Upper lobe of right lung (tissue), 1 donor: ENCODE measurements around the gene CCDC107. TPM values are rescaled to one million over a fixed set of nuclear protein-coding genes. Genes with fewer than 3 reads are reported as not detected.
A peak's percentile ranks its signal among the peaks of the same experiment; 100 is the strongest.

Experiments used
- ATAC-seq: fragments of 200-7000 bp; cut with Tn5 transposase; one replicate; pipeline ENCODE4 v1.9.1; 2020; ENCODE audit warnings: mild to moderate bottlenecking, moderate library complexity
- DNase-seq: peaks from one replicate; pipeline ENCODE4 v3.0.0-alpha.2; 2020
- H3K27ac ChIP-seq: fragments of 200-600 bp; one replicate; pipeline ENCODE4 v1.8.0; 2022
- H3K27me3 ChIP-seq: fragments of 200-600 bp; one replicate; pipeline ENCODE4 v1.8.0; 2022; ENCODE audit warnings: mild to moderate bottlenecking
- H3K36me3 ChIP-seq: fragments of 200-600 bp; one replicate; pipeline ENCODE4 v1.8.0; 2022
- H3K4me1 ChIP-seq: fragments of 200-600 bp; one replicate; pipeline ENCODE4 v1.8.0; 2022
- H3K4me3 ChIP-seq: fragments of 200-600 bp; one replicate; pipeline ENCODE4 v1.8.0; 2022; ENCODE audit warnings: mild to moderate bottlenecking
- H3K9me3 ChIP-seq: fragments of 200-600 bp; one replicate; pipeline ENCODE4 v1.8.0; 2022
- CTCF ChIP-seq: fragments of 200-600 bp; IDR thresholded peaks from one replicate; pipeline ENCODE4 v1.8.0; 2022; ENCODE audit warnings: antibody characterized with exemption
- intact Hi-C: fragments of 100-400 bp; cut with DNase I; formaldehyde crosslinking; loops from one replicate; pipeline ENCODE4 v1.11.0; 2022
- total RNA-seq: library from RNA; stranded (reverse); fragmentation: NEBNext Ultra II Directional; extraction: Animal tissue kit (Norgen Biotek cat#: 25700); gene quantifications from one replicate; pipeline ENCODE4 v1.2.1, GENCODE V29; 2021
- donor health status: DM: no; HTN: yes; CAD: no; lungs with severe emphysema.

CCDC107 gene
- total RNA-seq, 1 donor from 2014 or later: 31.1 TPM

DNA sequence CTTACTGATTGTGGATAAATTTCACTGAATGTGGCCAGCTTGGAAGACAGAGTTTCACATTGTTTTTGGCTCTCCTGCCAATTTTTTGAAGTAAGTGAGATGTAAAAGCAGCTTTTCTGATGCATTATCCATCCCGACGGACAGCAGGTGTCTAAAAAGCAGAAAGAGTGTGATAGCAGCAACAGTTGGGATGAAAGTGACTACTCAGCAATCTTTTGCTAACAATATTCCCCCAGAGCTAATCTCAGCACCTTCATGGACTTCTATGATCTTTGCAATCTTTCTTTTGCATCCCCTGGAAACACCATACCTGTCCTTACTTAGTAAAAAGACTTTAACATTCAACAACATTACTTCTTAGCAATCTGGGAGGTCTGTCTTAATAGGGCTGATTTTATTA, 45.2 kb upstream of the CCDC107 start:
- Histone ChIP-seq H3K4me1 (peaks cover 8% of the 10 kb centered on the region), H3K36me3 (peaks cover 23% of the 10 kb centered on the region), H3K9me3 (no peaks in the 10 kb centered on the region), H3K27me3 (no peaks in the 10 kb centered on the region), H3K27ac (no peak overlapping the region), H3K4me3 (no peak overlapping the region)
- ATAC-seq (no peak), DNase-seq (no peak)
- no peak for TF ChIP-seq CTCF
- intact Hi-C loops: no loop called here

GRCh38 chr9:35615981-35616680, 42.0 kb upstream of the CCDC107 start:
- ATAC-seq (no peak), DNase-seq (no peak)
- Histone ChIP-seq H3K36me3 (no peaks in the 10 kb centered on the region), H3K27me3 (no peaks in the 10 kb centered on the region), H3K4me1 (peaks cover 11% of the 10 kb centered on the region), H3K9me3 (no peaks in the 10 kb centered on the region), H3K4me3 (no peak overlapping the region), H3K27ac (no peak overlapping the region)
- intact Hi-C loops: no loop called here
- TF ChIP-seq CTCF: no peak

GRCh38 chr9:35616681-35617459, 41.2 kb upstream of the CCDC107 start:
- DNase-seq: peak; percentile 89
- peak; percentile 79 for ATAC-seq
- Histone ChIP-seq H3K36me3 (no peaks in the 10 kb centered on the region), H3K27me3 (no peaks in the 10 kb centered on the region), H3K4me1 (peaks cover 11% of the 10 kb centered on the region), H3K4me3 (peak overlapping the region; percentile 52), H3K9me3 (no peaks in the 10 kb centered on the region), H3K27ac (peak overlapping the region; percentile 51)
- intact Hi-C loops: no loop called here
- peak; percentile 11 for TF ChIP-seq CTCF

- no peak for TF ChIP-seq CTCF
- Histone ChIP-seq H3K27me3 (no peaks in the 10 kb centered on the region), H3K36me3 (no peaks in the 10 kb centered on the region), H3K4me1 (peaks cover 11% of the 10 kb centered on the region), H3K27ac (peak overlapping the region; percentile 51), H3K4me3 (peak overlapping the region; percentile 52), H3K9me3 (no peaks in the 10 kb centered on the region)
- no peak for DNase-seq
- no peak for ATAC-seq
- intact Hi-C loops: no loop called here
Measured at GRCh38 chr9:35617548-35617947, 40.5 kb upstream of the CCDC107 start.

GRCh38 chr9:35618325-35618727, 39.8 kb upstream of the CCDC107 start, which contains the start of gene CD72:
Gene CD72 (minus strand): TSS chr9:35618413. CDS start chr9:35618303, 110 bp downstream.
- peaks cover 11% of the 10 kb centered on the region for H3K4me1 ChIP-seq
- TF ChIP-seq CTCF: no peak
- no peaks in the 10 kb centered on the region for H3K9me3 ChIP-seq
- peak; percentile 57 for ATAC-seq
- H3K4me3 ChIP-seq: peak within 1 kb of the TSS; percentile 52
- H3K36me3 ChIP-seq: no peaks in the 10 kb centered on the region
- no peak for DNase-seq
- intact Hi-C loops: no loop called here
- H3K27ac ChIP-seq: peak within 1 kb of the TSS; percentile 51
- no peaks in the 10 kb centered on the region for H3K27me3 ChIP-seq
